HL-60 (cell line): Measurements from ENCODE around the gene WLS.

Experiments
- CTCF ChIP-seq: IDR thresholded peaks from one replicate; pipeline ENCODE4 v1.5.1; 2011; ENCODE audit warnings: low read length, control low read depth, inconsistent platforms; ENCODE audit not compliant: insufficient read depth
- GABPA ChIP-seq: IDR thresholded peaks from 2 replicates; pipeline ENCODE4 v1.6.1; 2012; ENCODE audit warnings: low read depth
- POLR2AphosphoS5 ChIP-seq: IDR thresholded peaks from 2 replicates; pipeline ENCODE4 v1.6.1; 2012; ENCODE audit warnings: low read depth
- SPI1 ChIP-seq: IDR thresholded peaks from 2 replicates; pipeline ENCODE4 v1.6.1; 2012; ENCODE audit warnings: low read depth, mild to moderate bottlenecking, borderline replicate concordance

DNA sequence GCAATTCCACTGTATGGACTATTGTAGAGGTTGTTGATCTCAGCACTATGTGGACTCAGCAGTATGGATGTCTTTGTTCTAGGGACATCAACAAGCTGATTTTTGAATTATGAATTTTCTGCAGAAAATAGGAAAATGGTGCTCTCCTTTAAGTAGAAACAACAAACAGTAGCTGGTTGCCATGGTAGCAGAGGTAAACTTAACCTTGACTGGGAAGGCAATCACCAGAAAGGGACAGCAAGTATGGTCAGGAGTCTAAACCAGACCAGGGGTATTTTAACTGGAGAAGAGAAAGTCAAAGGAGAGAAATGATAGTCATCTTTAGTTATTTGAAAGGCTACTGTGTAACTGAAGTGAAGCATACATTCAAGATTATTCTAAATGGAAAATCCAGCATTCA lies 22.3 kb downstream of the WLS start:
- TF ChIP-seq SPI1 (no peak), CTCF (no peak), POLR2AphosphoS5 (no peak), GABPA (no peak)
